ENCODE results near the gene TMEM116.
"Not testable (repeated sequence)": the region's sequence is repeated elsewhere in the genome, so short reads cannot be mapped to it uniquely, and the experiment has no call there.

TMEM116 gene
- 6.3 to 50.2 (median 23.4) reads per million in 9 experiments for total RNA-seq

DNA sequence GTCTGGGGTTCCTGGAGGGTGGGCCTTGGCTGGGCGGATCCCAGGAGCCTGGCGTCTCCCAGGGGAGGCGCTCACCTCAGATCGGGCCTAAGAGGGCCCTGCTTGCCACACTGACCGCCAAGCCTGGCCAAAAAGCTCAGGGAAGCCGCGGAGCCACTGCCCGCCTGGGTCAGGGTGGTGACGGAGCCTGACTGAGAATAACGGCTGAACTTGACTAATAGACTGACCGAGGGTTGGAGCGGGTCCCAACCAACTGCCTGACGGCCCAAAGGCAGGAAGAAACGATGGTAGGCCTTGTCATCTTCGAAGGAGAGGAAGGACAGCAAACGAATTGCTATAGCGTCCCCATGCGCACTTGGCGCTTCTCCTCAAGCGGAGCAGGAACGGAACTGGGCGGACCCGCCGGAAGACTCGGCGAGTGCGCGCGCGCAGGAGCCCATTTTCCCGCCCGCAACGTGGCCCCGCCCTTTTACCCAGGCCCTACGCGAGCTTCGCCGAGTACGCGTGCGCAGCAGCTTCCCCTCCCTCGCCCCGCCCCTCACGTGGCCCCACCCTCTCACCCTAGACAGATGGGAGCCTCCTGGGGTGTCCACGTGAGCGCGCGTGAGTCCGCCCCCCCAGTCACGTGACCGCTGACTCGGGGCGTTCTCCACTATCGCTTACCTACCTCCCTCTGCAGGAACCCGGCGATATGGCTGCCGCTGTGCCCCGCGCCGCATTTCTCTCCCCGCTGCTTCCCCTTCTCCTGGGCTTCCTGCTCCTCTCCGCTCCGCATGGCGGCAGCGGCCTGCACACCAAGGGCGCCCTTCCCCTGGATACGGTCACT is at the start of gene TMEM116, which contains the start of gene ERP29:
TSS of gene TMEM116 (minus strand) at position 391 of the 826 bp plus-strand sequence. CDS start 7,895 bp downstream, outside the sequence.
TSS of gene ERP29 (plus strand) at position 652 of the 826 bp plus-strand sequence. CDS start at position 692, 40 bp downstream.
- Mint-ChIP-seq H3K4me3 (peak within 1 kb of the TSS; percentile 83 to 91), H3K4me1 (ENCODE audit: low read depth in 2 of 2) (peaks cover 41 to 54% of the 10 kb centered on the region in 2 donors), H3K27me3 (no peaks in the 10 kb centered on the region), H3K9me3 (no peaks in the 10 kb centered on the region), H3K36me3 (ENCODE audit: insufficient read depth) (peaks cover 52% of the 10 kb centered on the region), H3K27ac (peak within 1 kb of the TSS; percentile 95 to 98)
- ATAC-seq (replicated peaks) (peak; percentile 84), DNase-seq (peak; percentile 98 to 99 (median 99))

DNA sequence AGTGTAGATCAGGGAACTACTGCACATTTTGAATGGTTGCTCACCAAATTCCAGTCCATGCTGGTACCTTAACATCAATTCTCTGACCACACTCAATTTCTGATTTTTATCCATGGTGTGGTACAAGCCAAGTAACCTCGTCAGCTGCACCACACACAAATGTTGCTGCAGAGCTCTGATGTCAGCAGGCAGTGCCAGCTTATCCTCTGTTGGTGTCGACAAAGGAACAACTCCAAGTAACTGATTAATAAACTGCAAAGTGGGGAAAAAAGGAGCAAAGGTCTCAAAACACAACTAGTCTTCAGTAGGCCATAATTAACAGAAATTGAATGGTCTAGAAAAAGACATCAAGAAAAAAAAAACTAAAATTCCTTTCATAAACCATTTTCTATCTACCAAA is 48.2 kb upstream of the TMEM116 start:
- no peak for ATAC-seq (replicated peaks)
- Mint-ChIP-seq H3K27me3 (no peaks in the 10 kb centered on the region), H3K27ac (no peak overlapping the region), H3K4me1 (ENCODE audit: low read depth in 2 of 2) (no peaks in the 10 kb centered on the region), H3K36me3 (ENCODE audit: insufficient read depth) (peaks cover 70% of the 10 kb centered on the region), H3K9me3 (no peaks in the 10 kb centered on the region), H3K4me3 (no peak overlapping the region)
- DNase-seq: no peak

DNA sequence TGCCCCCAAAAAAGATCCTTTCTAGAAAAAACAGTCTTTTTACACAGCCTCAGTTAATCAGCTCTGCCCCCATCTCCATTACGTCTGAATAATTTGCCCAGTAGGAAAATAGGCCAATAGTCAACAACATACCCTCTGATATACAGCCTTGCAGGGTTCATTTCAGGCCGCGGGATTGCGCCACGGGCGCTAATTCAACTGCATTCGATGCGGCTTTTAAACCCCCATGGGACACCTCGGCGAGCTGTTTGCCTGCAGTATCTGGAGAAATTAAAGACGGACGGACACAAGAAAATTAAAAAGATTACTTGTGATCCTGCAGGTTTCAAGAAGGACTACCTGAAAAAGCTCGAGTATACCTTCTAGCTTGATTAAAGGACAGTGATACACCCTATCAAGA is 36.4 kb upstream of the TMEM116 start:
- DNase-seq: no peak
- Mint-ChIP-seq H3K27me3 (no peaks in the 10 kb centered on the region), H3K9me3 (no peaks in the 10 kb centered on the region), H3K4me3 (no peak overlapping the region), H3K4me1 (ENCODE audit: low read depth in 2 of 2) (peaks cover 0 to 2% of the 10 kb centered on the region in 2 donors), H3K27ac (no peak overlapping the region), H3K36me3 (ENCODE audit: insufficient read depth) (peaks cover 83% of the 10 kb centered on the region)
- ATAC-seq (replicated peaks): no peak

DNA sequence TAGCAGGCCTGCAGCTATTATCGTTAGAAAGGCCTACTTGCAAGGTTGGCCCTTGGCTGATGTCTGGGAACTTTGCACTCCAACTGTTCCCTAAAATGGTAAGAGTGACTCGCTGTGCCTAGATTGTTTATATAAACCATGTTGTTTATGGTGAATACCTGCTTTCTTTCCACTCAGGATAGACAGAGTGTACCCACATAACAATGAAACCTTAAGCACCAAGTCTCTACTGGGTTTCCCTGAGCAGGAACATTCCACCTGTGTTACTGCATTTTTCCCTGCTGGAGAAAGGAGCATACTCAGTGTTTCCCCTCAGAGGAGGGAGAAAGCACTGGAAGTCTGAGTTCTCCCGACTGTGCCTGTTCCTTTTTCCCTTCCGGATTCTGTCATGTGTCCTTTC is 33.0 kb upstream of the TMEM116 start:
- H3K36me3 Mint-ChIP-seq (ENCODE audit: insufficient read depth): peaks cover 84% of the 10 kb centered on the region

DNA sequence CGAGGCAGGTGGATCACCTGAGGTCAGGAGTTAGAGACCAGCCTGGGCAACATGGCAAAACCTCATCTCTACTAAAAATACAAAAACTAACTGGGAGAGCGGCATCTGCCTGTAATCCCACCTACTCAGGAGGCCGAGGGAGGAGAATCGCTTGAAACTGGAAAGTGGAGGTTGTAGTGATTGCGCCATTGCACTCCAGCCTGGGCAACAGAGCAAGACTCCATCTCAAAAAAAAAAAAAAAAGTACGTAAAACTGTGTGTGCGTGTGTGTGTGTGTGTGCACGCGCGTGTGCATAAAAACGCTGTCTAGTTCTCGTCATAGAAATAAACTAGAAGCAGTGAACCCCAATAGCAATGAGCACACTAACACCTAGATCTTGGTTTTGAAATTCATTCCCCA is 23.6 kb upstream of the TMEM116 start:
- H3K9me3 Mint-ChIP-seq; DNase-seq; H3K4me3 Mint-ChIP-seq; ATAC-seq (replicated peaks); H3K4me1 Mint-ChIP-seq (ENCODE audit: low read depth in 2 of 2); H3K27me3 Mint-ChIP-seq: not testable (repeated sequence)
- H3K36me3 Mint-ChIP-seq (ENCODE audit: insufficient read depth): peaks cover 79% of the 10 kb centered on the region
- H3K27ac Mint-ChIP-seq: peak overlapping the region in 1 of 2 donors; percentile 75

More for the DNA sequence above, 33.0 kb upstream of the TMEM116 start:
- no peak for ATAC-seq (replicated peaks)
- Mint-ChIP-seq H3K9me3 (no peaks in the 10 kb centered on the region), H3K27ac (no peak overlapping the region), H3K4me3 (no peak overlapping the region), H3K4me1 (ENCODE audit: low read depth in 2 of 2) (peaks cover 0 to 2% of the 10 kb centered on the region in 2 donors), H3K27me3 (no peaks in the 10 kb centered on the region)
- DNase-seq: no peak

DNA sequence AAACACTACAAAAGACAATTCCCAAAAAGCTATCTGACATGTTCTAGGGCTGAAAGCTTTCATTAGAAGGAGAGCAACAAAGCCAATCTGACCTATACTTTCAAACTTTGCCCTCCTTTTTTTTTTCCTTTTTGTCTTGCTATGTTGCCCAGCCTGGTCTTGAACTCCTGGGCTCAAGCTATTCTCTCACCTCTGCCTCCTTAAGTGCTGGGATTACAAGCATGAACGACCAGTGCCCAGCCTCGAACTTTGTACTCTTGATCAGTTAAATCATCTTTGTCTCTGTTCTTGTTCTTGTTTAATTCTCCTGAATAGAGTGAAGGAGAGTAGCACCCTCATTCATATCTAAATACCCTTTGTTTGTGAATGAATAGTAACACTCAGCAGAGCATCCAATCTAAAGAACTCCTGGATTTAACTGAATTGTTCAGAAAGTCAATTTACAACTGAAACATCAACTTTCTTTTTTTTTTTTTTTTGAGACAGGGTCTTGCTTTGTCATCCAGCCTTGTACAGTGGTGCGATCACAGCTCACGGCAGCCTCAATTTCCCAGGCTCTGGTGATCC is 22.3 kb upstream of the TMEM116 start:
- Mint-ChIP-seq H3K27me3 (no peaks in the 10 kb centered on the region), H3K9me3 (no peaks in the 10 kb centered on the region), H3K4me1 (ENCODE audit: low read depth in 2 of 2) (no peaks in the 10 kb centered on the region), H3K4me3 (no peak overlapping the region), H3K27ac (no peak overlapping the region), H3K36me3 (ENCODE audit: insufficient read depth) (peaks cover 72% of the 10 kb centered on the region)
- no peak for ATAC-seq (replicated peaks)
- DNase-seq: no peak

DNA sequence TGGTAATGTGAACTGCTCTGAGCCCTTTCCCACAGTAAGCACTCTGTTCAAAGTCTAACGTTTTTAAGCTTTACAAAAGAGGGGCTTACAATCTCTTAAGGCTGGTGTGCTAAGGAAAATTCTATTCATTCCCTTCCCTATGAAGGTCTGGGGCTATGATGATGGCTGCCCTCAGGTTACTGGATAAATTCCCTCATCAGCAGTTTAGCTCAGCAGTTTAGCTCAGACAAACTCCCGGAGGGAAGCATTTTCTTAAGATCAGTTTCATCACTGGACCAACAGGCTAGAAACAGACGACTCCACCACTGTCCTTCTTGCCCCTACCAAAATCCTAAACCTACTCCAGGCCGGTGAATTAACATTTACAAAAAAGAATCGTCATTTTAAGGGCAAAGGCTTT is 19.3 kb upstream of the TMEM116 start:
- H3K27ac Mint-ChIP-seq: peak overlapping the region in 1 of 2 donors; percentile 24
- DNase-seq (no peak), ATAC-seq (replicated peaks) (no peak)
- H3K4me1 Mint-ChIP-seq (ENCODE audit: low read depth in 2 of 2): peaks cover 0 to 3% of the 10 kb centered on the region in 2 donors
- H3K27me3 Mint-ChIP-seq: no peaks in the 10 kb centered on the region
- no peak overlapping the region for H3K4me3 Mint-ChIP-seq
- peaks cover 52% of the 10 kb centered on the region for H3K36me3 Mint-ChIP-seq (ENCODE audit: insufficient read depth)
- H3K9me3 Mint-ChIP-seq: no peaks in the 10 kb centered on the region

DNA sequence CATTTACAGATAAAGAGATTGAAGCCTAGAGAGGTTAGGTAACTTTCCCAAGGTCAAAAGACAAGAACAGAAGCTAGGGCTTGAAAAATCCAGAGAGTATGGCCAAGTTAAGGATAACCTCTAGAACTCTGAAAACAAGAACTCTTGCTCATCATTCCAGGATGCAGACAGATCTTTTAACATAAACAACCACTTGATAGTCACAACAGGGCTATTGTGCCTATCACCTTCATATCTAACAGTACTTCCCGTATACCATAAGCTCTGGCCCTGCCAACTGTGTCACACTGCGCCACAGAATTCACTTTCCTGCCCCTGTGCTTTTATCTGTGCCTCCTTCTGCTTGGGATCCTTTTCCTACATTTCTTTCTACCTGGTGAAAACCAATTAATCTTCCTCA is 18.5 kb upstream of the TMEM116 start:
- H3K4me3 Mint-ChIP-seq: no peak overlapping the region
- H3K27ac Mint-ChIP-seq: peak overlapping the region; percentile 24 to 64
- no peaks in the 10 kb centered on the region for H3K27me3 Mint-ChIP-seq
- no peak for DNase-seq
- no peak for ATAC-seq (replicated peaks)
- H3K9me3 Mint-ChIP-seq: no peaks in the 10 kb centered on the region
- H3K36me3 Mint-ChIP-seq (ENCODE audit: insufficient read depth): peaks cover 46% of the 10 kb centered on the region
- peaks cover 0 to 7% of the 10 kb centered on the region in 2 donors for H3K4me1 Mint-ChIP-seq (ENCODE audit: low read depth in 2 of 2)

DNA sequence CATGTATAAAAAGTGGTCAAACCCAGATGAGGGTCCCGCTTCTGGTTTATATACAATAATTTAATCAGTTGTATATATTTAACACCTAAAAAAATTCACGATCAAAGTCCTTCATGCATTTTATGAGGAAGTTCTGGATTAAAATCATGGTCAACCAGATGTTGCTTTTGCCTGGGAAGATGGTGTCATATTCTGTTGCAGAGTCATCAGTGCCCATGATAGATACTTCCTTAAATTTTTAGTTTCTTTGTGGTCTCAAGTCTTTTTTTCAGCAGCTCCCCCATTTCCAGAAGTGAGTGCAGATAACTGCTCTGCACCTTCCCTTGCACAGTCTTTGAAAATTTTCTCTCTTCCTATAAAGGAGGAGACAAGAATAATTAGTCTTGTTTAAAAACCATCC is 16.3 kb upstream of the TMEM116 start:
- ATAC-seq (replicated peaks) (no peak), DNase-seq (no peak)
- Mint-ChIP-seq H3K4me3 (no peak overlapping the region), H3K9me3 (no peaks in the 10 kb centered on the region), H3K27ac (peak overlapping the region in 1 of 2 donors; percentile 16), H3K36me3 (ENCODE audit: insufficient read depth) (peaks cover 31% of the 10 kb centered on the region), H3K27me3 (no peaks in the 10 kb centered on the region), H3K4me1 (ENCODE audit: low read depth in 2 of 2) (peaks cover 4 to 14% of the 10 kb centered on the region in 2 donors)

DNA sequence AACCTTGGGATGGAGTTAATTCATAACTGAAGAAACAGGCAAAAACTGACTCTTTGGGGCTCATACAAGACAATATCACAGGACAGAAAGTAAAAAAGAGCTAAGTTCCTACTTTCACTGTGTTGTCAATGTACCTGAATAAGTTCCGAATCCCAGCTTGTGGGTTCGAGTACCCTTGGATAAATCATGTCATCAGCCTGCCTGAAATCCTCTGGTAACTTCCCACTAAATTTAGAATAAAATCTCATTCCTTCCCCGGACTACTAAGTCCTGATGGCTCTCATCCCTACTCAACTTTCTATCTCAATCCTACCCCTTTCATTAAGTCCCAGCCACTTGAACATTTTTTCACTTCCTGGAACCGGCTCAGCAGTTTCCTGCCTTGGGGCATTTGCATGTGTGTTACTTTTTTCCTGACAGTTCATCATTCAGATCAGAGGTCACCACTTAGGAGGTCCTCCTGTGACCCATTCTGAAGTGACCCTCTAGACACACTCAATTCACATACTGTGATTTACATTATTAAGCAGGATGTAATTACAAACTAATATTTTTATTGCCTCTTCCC is 12.9 kb upstream of the TMEM116 start:
- Mint-ChIP-seq H3K27me3 (no peaks in the 10 kb centered on the region), H3K4me3 (no peak overlapping the region), H3K9me3 (no peaks in the 10 kb centered on the region), H3K27ac (peak overlapping the region; percentile 18 to 87), H3K4me1 (ENCODE audit: low read depth in 2 of 2) (peaks cover 13 to 21% of the 10 kb centered on the region in 2 donors), H3K36me3 (ENCODE audit: insufficient read depth) (peaks cover 41% of the 10 kb centered on the region)
- ATAC-seq (replicated peaks) (no peak), DNase-seq (no peak)

DNA sequence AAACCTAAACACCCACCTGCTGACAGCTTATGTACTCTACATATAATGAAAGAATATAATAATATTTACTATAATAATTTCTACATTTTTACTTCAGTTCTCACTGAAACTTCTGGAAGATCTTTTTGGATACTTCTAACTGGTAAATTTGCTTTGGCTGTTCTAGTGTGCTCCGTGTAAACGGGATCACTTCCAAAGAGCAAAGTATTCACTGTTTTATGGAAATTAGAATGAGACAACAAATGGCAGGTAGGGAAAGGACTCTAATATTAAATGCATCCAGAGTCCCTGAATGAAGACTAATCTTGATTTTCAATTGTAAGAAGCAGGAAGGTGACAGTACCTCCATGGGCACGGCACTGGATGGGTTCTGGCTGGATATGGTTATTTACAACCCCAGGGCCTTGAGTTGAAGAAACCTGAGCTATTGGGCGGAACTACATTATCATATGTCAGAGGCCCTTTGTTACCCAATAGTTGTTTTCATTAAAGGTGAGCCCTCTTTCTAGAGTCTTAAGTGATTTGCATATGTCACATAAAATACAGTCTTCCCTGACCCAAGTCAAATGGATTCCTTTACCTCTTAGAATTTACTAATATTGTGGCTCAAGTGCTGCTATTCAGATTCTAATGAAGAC is 10.9 kb upstream of the TMEM116 start:
- peak overlapping the region in 1 of 2 donors; percentile 49 for H3K27ac Mint-ChIP-seq
- H3K36me3 Mint-ChIP-seq (ENCODE audit: insufficient read depth): peaks cover 36% of the 10 kb centered on the region
- no peaks in the 10 kb centered on the region for H3K9me3 Mint-ChIP-seq
- no peak overlapping the region for H3K4me3 Mint-ChIP-seq
- ATAC-seq (replicated peaks): no peak
- peaks cover 13 to 33% of the 10 kb centered on the region in 2 donors for H3K4me1 Mint-ChIP-seq (ENCODE audit: low read depth in 2 of 2)
- no peaks in the 10 kb centered on the region for H3K27me3 Mint-ChIP-seq
- no peak for DNase-seq

DNA sequence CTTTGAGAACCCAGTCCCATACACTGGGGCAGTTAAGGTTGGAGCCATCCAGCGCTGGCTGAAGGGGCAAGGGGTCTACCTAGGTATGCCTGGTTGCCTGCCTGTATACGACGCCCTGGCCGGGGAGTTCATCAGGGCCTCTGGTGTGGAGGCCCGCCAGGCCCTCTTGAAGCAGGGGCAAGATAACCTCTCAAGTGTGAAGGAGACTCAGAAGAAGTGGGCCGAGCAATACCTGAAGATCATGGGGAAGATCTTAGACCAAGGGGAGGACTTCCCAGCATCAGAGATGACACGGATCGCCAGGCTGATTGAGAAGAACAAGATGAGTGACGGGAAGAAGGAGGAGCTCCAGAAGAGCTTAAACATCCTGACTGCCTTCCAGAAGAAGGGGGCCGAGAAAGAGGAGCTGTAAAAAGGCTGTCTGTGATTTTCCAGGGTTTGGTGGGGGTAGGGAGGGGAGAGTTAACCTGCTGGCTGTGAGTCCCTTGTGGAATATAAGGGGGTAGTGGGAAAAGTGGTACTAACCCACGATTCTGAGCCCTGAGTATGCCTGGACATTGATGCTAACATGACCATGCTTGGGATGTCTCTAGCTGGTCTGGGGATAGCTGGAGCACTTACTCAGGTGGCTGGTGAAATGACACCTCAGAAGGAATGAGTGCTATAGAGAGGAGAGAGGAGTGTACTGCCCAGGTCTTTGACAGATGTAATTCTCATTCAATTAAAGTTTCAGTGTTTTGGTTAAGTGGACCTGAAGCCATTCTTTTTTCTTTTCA is 9.5 kb upstream of the TMEM116 start:
- H3K4me3 Mint-ChIP-seq: no peak overlapping the region
- no peaks in the 10 kb centered on the region for H3K9me3 Mint-ChIP-seq
- peak overlapping the region; percentile 35 to 68 for H3K27ac Mint-ChIP-seq
- peaks cover 22 to 40% of the 10 kb centered on the region in 2 donors for H3K4me1 Mint-ChIP-seq (ENCODE audit: low read depth in 2 of 2)
- H3K27me3 Mint-ChIP-seq: no peaks in the 10 kb centered on the region
- H3K36me3 Mint-ChIP-seq (ENCODE audit: insufficient read depth): peaks cover 50% of the 10 kb centered on the region
- ATAC-seq (replicated peaks): no peak
- DNase-seq: no peak

Measured in effector memory CD8-positive, alpha-beta T cell (primary cell).